ENCODE measurements around the gene SVEP1. TPM values are rescaled to one million over a fixed set of nuclear protein-coding genes. Genes with fewer than 3 reads are reported as not detected.
A peak's percentile ranks its signal among the peaks of the same experiment; 100 is the strongest.
"Not testable (repeated sequence)": the region's sequence is repeated elsewhere in the genome, so short reads cannot be mapped to it uniquely, and the experiment has no call there.

SVEP1 gene
- polyA plus RNA-seq, 1 donor: 8.7 TPM

- Histone ChIP-seq H3K27me3 (ENCODE audit: control insufficient read depth, insufficient read depth, low read length) (peaks cover 3% of the 10 kb centered on the region), H3K27ac (ENCODE audit: low read length) (peak overlapping the region; percentile 12), H3K4me1 (ENCODE audit: control insufficient read depth, insufficient read depth, low read length) (no peaks in the 10 kb centered on the region), H3K9me3 (ENCODE audit: control insufficient read depth, low read depth, low read length) (no peaks in the 10 kb centered on the region), H3K4me3 (ENCODE audit: low read length) (no peak overlapping the region), H3K36me3 (ENCODE audit: control insufficient read depth, insufficient read depth, low read length) (no peaks in the 10 kb centered on the region)
- DNase-seq: peak in 1 of 2 donors; percentile 33
- WGBS (ENCODE audit: insufficient coverage, low lambda C conversion rate): no CpG with 5 or more reads among the region's 6 CpGs
Observed at GRCh38 chr9:110555551-110556331, 23.8 kb downstream of the SVEP1 start.

GRCh38 chr9:110546411-110546871, 33.1 kb downstream of the SVEP1 start:
- no peaks in the 10 kb centered on the region for H3K9me3 ChIP-seq (ENCODE audit: control insufficient read depth, low read depth, low read length)
- no peaks in the 10 kb centered on the region for H3K27me3 ChIP-seq (ENCODE audit: control insufficient read depth, insufficient read depth, low read length)
- no CpG with 5 or more reads among the region's 5 CpGs for WGBS (ENCODE audit: insufficient coverage, low lambda C conversion rate)
- peaks cover 3% of the 10 kb centered on the region for H3K36me3 ChIP-seq (ENCODE audit: control insufficient read depth, insufficient read depth, low read length)
- no peaks in the 10 kb centered on the region for H3K4me1 ChIP-seq (ENCODE audit: control insufficient read depth, insufficient read depth, low read length)
- no peak overlapping the region for H3K27ac ChIP-seq (ENCODE audit: low read length)
- no peak overlapping the region for H3K4me3 ChIP-seq (ENCODE audit: low read length)
- no peak for DNase-seq

GRCh38 chr9:110545705-110546104, 33.8 kb downstream of the SVEP1 start:
- 100% methylated on average over 1 of the region's 2 CpGs for WGBS (ENCODE audit: insufficient coverage, low lambda C conversion rate)
- no peaks in the 10 kb centered on the region for H3K27me3 ChIP-seq (ENCODE audit: control insufficient read depth, insufficient read depth, low read length)

GRCh38 chr9:110543631-110544051, 35.9 kb downstream of the SVEP1 start:
- Histone ChIP-seq H3K4me1 (ENCODE audit: control insufficient read depth, insufficient read depth, low read length) (no peaks in the 10 kb centered on the region), H3K9me3 (ENCODE audit: control insufficient read depth, low read depth, low read length) (no peaks in the 10 kb centered on the region), H3K4me3 (ENCODE audit: low read length) (no peak overlapping the region), H3K27me3 (ENCODE audit: control insufficient read depth, insufficient read depth, low read length) (no peaks in the 10 kb centered on the region), H3K27ac (ENCODE audit: low read length) (no peak overlapping the region), H3K36me3 (ENCODE audit: control insufficient read depth, insufficient read depth, low read length) (peaks cover 3% of the 10 kb centered on the region)
- no CpG with 5 or more reads among the region's 2 CpGs for WGBS (ENCODE audit: insufficient coverage, low lambda C conversion rate)
- DNase-seq: peak in 1 of 2 donors; percentile 6

More at GRCh38 chr9:110545705-110546104, 33.8 kb downstream of the SVEP1 start:
- no peak for DNase-seq
- no peak overlapping the region for H3K27ac ChIP-seq (ENCODE audit: low read length)
- H3K4me1 ChIP-seq (ENCODE audit: control insufficient read depth, insufficient read depth, low read length): no peaks in the 10 kb centered on the region
- H3K4me3 ChIP-seq (ENCODE audit: low read length): no peak overlapping the region
- no peaks in the 10 kb centered on the region for H3K9me3 ChIP-seq (ENCODE audit: control insufficient read depth, low read depth, low read length)
- H3K36me3 ChIP-seq (ENCODE audit: control insufficient read depth, insufficient read depth, low read length): peaks cover 3% of the 10 kb centered on the region

- no CpG with 5 or more reads among the region's 2 CpGs for WGBS (ENCODE audit: insufficient coverage, low lambda C conversion rate)
- H3K27ac ChIP-seq (ENCODE audit: low read length): no peak overlapping the region
Observed at GRCh38 chr9:110541950-110542349, 37.6 kb downstream of the SVEP1 start.

GRCh38 chr9:110538647-110539041, 40.9 kb downstream of the SVEP1 start:
- H3K27me3 ChIP-seq (ENCODE audit: control insufficient read depth, insufficient read depth, low read length): no peaks in the 10 kb centered on the region
- no peak overlapping the region for H3K27ac ChIP-seq (ENCODE audit: low read length)
- no peak for DNase-seq
- no peaks in the 10 kb centered on the region for H3K36me3 ChIP-seq (ENCODE audit: control insufficient read depth, insufficient read depth, low read length)
- no CpG with 5 or more reads among the region's 2 CpGs for WGBS (ENCODE audit: insufficient coverage, low lambda C conversion rate)
- H3K4me3 ChIP-seq (ENCODE audit: low read length): no peak overlapping the region
- H3K9me3 ChIP-seq (ENCODE audit: control insufficient read depth, low read depth, low read length): no peaks in the 10 kb centered on the region
- no peaks in the 10 kb centered on the region for H3K4me1 ChIP-seq (ENCODE audit: control insufficient read depth, insufficient read depth, low read length)

More at GRCh38 chr9:110541950-110542349, 37.6 kb downstream of the SVEP1 start:
- Histone ChIP-seq H3K27me3 (ENCODE audit: control insufficient read depth, insufficient read depth, low read length) (no peaks in the 10 kb centered on the region), H3K4me3 (ENCODE audit: low read length) (no peak overlapping the region), H3K4me1 (ENCODE audit: control insufficient read depth, insufficient read depth, low read length) (no peaks in the 10 kb centered on the region), H3K9me3 (ENCODE audit: control insufficient read depth, low read depth, low read length) (no peaks in the 10 kb centered on the region), H3K36me3 (ENCODE audit: control insufficient read depth, insufficient read depth, low read length) (peaks cover 3% of the 10 kb centered on the region)
- no peak for DNase-seq

GRCh38 chr9:110537841-110538646, 41.5 kb downstream of the SVEP1 start:
- WGBS (ENCODE audit: insufficient coverage, low lambda C conversion rate): 0% methylated on average over 2 of the region's 4 CpGs
- H3K27ac ChIP-seq (ENCODE audit: low read length): no peak overlapping the region

GRCh38 chr9:110536822-110537221, 42.7 kb downstream of the SVEP1 start:
- Histone ChIP-seq H3K4me3 (ENCODE audit: low read length) (no peak overlapping the region), H3K36me3 (ENCODE audit: control insufficient read depth, insufficient read depth, low read length) (no peaks in the 10 kb centered on the region), H3K27me3 (ENCODE audit: control insufficient read depth, insufficient read depth, low read length) (no peaks in the 10 kb centered on the region), H3K9me3 (ENCODE audit: control insufficient read depth, low read depth, low read length) (no peaks in the 10 kb centered on the region), H3K4me1 (ENCODE audit: control insufficient read depth, insufficient read depth, low read length) (no peaks in the 10 kb centered on the region), H3K27ac (ENCODE audit: low read length) (no peak overlapping the region)
- 95% methylated on average over 3 of the region's 4 CpGs for WGBS (ENCODE audit: insufficient coverage, low lambda C conversion rate)
- DNase-seq: no peak

More at GRCh38 chr9:110537841-110538646, 41.5 kb downstream of the SVEP1 start:
- Histone ChIP-seq H3K9me3 (ENCODE audit: control insufficient read depth, low read depth, low read length) (no peaks in the 10 kb centered on the region), H3K4me1 (ENCODE audit: control insufficient read depth, insufficient read depth, low read length) (no peaks in the 10 kb centered on the region), H3K4me3 (ENCODE audit: low read length) (no peak overlapping the region), H3K36me3 (ENCODE audit: control insufficient read depth, insufficient read depth, low read length) (no peaks in the 10 kb centered on the region), H3K27me3 (ENCODE audit: control insufficient read depth, insufficient read depth, low read length) (no peaks in the 10 kb centered on the region)
- no peak for DNase-seq

GRCh38 chr9:110534162-110534561, 45.4 kb downstream of the SVEP1 start:
- H3K36me3 ChIP-seq (ENCODE audit: control insufficient read depth, insufficient read depth, low read length); H3K4me1 ChIP-seq (ENCODE audit: control insufficient read depth, insufficient read depth, low read length); H3K4me3 ChIP-seq (ENCODE audit: low read length); H3K27me3 ChIP-seq (ENCODE audit: control insufficient read depth, insufficient read depth, low read length); DNase-seq; H3K27ac ChIP-seq (ENCODE audit: low read length); H3K9me3 ChIP-seq (ENCODE audit: control insufficient read depth, low read depth, low read length): not testable (repeated sequence)
- WGBS (ENCODE audit: insufficient coverage, low lambda C conversion rate): 100% methylated on average over 1 of the region's 4 CpGs

- Histone ChIP-seq H3K4me1 (ENCODE audit: control insufficient read depth, insufficient read depth, low read length) (no peaks in the 10 kb centered on the region), H3K36me3 (ENCODE audit: control insufficient read depth, insufficient read depth, low read length) (no peaks in the 10 kb centered on the region), H3K27ac (ENCODE audit: low read length) (no peak overlapping the region), H3K4me3 (ENCODE audit: low read length) (no peak overlapping the region), H3K9me3 (ENCODE audit: control insufficient read depth, low read depth, low read length) (peaks cover 5% of the 10 kb centered on the region), H3K27me3 (ENCODE audit: control insufficient read depth, insufficient read depth, low read length) (no peaks in the 10 kb centered on the region)
- no peak for DNase-seq
- no CpG with 5 or more reads among the region's 9 CpGs for WGBS (ENCODE audit: insufficient coverage, low lambda C conversion rate)
Observed at GRCh38 chr9:110532908-110533665, 46.5 kb downstream of the SVEP1 start.

All from large intestine (tissue), 3 donors.